ENCODE data around the gene DNM1. TPM values are rescaled to one million over a fixed set of nuclear protein-coding genes. Genes with fewer than 3 reads are reported as not detected.
A peak's percentile ranks its signal among the peaks of the same experiment; 100 is the strongest.

DNM1 gene
- total and polyA plus RNA-seq, 10 of the 15 experiments (the other 5 are each of a cell fraction or from before 2014, with no cell fraction given): 0.06 to 0.67 (median 0.19) TPM; not detected in 3

- TF ChIP-seq, protein P1, sequence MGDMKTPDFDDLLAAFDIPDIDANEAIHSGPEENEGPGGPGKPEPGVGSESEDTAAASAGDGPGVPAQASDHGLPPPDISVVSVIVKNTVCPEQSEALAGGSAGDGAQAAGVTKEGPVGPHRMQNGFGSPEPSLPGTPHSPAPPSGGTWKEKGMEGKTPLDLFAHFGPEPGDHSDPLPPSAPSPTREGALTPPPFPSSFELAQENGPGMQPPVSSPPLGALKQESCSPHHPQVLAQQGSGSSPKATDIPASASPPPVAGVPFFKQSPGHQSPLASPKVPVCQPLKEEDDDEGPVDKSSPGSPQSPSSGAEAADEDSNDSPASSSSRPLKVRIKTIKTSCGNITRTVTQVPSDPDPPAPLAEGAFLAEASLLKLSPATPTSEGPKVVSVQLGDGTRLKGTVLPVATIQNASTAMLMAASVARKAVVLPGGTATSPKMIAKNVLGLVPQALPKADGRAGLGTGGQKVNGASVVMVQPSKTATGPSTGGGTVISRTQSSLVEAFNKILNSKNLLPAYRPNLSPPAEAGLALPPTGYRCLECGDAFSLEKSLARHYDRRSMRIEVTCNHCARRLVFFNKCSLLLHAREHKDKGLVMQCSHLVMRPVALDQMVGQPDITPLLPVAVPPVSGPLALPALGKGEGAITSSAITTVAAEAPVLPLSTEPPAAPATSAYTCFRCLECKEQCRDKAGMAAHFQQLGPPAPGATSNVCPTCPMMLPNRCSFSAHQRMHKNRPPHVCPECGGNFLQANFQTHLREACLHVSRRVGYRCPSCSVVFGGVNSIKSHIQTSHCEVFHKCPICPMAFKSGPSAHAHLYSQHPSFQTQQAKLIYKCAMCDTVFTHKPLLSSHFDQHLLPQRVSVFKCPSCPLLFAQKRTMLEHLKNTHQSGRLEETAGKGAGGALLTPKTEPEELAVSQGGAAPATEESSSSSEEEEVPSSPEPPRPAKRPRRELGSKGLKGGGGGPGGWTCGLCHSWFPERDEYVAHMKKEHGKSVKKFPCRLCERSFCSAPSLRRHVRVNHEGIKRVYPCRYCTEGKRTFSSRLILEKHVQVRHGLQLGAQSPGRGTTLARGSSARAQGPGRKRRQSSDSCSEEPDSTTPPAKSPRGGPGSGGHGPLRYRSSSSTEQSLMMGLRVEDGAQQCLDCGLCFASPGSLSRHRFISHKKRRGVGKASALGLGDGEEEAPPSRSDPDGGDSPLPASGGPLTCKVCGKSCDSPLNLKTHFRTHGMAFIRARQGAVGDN (IDR thresholded peaks at IDR 0.05): peak; percentile 84
- TF ChIP-seq JUND (IDR thresholded peaks at IDR 0.05; ENCODE audit: low read depth, low read length): no peak
- TF ChIP-seq MTA3 (IDR thresholded peaks at IDR 0.05; ENCODE audit: borderline replicate concordance, low read length): no peak
- TF ChIP-seq YY1 (IDR thresholded peaks at IDR 0.05; ENCODE audit: low read depth, low read length): peak; percentile 50
- TF ChIP-seq MLLT1 (IDR thresholded peaks at IDR 0.05): peak; percentile 42; the same call in 1 of the 2 replicates
- peak; percentile 89 for TF ChIP-seq CREB1 (IDR thresholded peaks at IDR 0.05; ENCODE audit: low read depth)
- 0 out of 2 replicates have a peak, but pooled peaks have one; percentile 3 for TF ChIP-seq TCF3 (IDR thresholded peaks at IDR 0.05; ENCODE audit: borderline replicate concordance, insufficient read depth, low read depth, low read length)
- TF ChIP-seq MXI1 (IDR thresholded peaks at IDR 0.05; ENCODE audit: low read depth, low read length): peak; percentile 90
- TF ChIP-seq, protein P2, sequence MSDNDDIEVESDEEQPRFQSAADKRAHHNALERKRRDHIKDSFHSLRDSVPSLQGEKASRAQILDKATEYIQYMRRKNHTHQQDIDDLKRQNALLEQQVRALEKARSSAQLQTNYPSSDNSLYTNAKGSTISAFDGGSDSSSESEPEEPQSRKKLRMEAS (IDR thresholded peaks at IDR 0.05; ENCODE audit: low read depth, low read length): no peak
- TF ChIP-seq SPI1 (IDR thresholded peaks at IDR 0.05; ENCODE audit: borderline replicate concordance, insufficient read depth, low read depth, low read length): peak; percentile 57; the same call in 1 of the 2 replicates
- peak; percentile 72 for TF ChIP-seq CREM (IDR thresholded peaks at IDR 0.05; ENCODE audit: low read depth)
- TF ChIP-seq POU2F2 (IDR thresholded peaks at IDR 0.05; ENCODE audit: borderline replicate concordance, low read depth, low read length): peak; percentile 81; the same call in 1 of the 3 replicates
- no peak for TF ChIP-seq RAD21 (IDR thresholded peaks at IDR 0.05; ENCODE audit: insufficient read depth, low read depth, low read length)
- no peak for TF ChIP-seq ZBTB33 (IDR thresholded peaks at IDR 0.05)
- TF ChIP-seq NR2C1 (IDR thresholded peaks at IDR 0.05): peak; percentile 89
- TF ChIP-seq KLF5 (IDR thresholded peaks at IDR 0.05; ENCODE audit: partially characterized antibody): peak; percentile 65
- no peak for TF ChIP-seq ZNF592 (IDR thresholded peaks at IDR 0.05)
- peak; percentile 99 for TF ChIP-seq POLR2A (IDR thresholded peaks at IDR 0.05; ENCODE audit: low read depth, low read length)
- TF ChIP-seq JUNB (IDR thresholded peaks at IDR 0.05): no peak
Observed at GRCh38 chr9:128276008-128276573, 72.9 kb downstream of the DNM1 start, which contains the start of gene SWI5 (continued).
